GM21526 (cell line): ENCODE data around the gene PROX2.

ENCODE experiments used
- ATAC-seq: cut with Tn5 transposase; IDR thresholded peaks from one replicate; pipeline ENCODE4 v1.9.1; 2021; ENCODE audit warnings: moderate library complexity; ENCODE audit not compliant: unreplicated experiment, low FRiP score

The PROX2 gene

DNA sequence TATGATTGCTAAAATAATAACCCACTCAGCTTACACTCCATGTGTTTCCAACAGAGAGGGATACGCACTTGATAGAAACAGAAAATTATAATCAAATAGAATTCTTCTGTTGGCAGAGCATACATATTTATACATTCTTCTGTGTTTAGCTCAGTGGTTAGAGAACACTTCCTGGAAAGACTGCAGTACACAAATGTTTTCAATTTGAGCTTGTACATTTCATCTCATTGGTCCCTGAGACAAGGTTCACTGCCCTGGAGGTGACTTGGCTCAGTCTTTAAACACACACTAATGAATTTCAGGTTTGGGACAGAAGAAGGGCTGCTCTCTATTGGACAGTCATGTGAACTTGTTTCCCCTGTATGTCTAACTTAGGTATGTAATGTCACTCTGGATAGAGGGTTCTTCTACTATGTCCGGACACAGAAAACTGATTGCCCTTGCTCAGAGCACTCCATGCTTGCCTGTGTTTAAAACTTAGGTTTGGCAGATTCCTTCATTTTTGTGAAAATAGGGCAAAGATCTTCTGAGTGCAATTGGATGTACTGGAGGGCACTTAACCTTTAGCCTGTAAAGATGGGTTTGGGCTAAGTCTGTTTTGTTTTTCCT, 22.9 kb downstream of the PROX2 start:
- ATAC-seq, result no peak

DNA sequence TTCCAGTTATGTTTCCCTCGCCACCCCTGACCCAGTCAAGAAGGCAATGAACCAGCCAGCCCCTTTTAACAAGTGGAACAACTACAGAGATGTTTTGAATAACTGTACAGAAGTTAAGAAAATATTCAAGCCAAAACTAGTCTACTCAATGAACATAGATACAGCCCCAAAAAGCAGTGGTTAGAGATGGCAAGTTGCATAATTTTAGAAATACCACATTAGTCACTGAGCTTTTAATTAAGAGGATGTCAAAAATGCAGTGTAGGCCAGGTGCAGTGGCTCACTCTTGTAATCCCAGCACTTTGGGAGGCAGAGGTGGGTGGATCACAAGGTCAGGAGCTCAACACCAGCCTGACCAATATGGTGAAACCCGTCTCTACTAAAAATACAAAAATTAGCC, 27.2 kb downstream of the PROX2 start:
- no peak for ATAC-seq

DNA sequence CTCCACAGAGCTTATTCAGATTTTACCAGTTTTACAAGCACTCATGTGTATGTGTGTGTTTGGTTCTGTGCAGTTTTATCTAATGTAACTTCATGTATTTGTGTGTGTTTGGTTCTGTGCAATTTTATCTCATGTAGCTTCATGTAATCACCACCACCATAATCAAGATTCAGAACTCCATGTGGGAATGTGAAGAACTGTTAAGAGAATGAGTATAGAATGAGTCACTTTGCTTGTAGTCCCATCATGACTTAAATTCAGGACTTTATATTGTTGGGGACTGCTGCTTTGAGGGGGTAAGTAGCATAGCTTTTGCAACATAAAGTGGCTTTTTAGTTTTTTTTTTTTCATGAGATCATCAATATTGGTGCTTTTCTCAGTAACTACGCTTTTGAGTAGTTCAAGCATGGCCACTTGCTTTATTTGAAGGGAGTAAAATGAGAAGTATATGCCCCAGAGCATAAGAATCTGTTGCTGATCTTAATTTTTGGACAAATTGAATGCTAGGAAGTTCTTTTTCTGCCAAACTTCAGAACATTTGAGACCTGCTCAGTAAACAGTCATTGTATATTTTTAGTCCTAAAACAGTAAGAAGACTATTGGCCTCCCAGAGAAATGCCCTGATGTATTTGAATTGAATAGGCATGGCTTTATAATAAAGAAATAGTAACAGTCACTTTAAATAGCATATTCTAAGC, 28.8 kb downstream of the PROX2 start:
- ATAC-seq, result no peak

DNA sequence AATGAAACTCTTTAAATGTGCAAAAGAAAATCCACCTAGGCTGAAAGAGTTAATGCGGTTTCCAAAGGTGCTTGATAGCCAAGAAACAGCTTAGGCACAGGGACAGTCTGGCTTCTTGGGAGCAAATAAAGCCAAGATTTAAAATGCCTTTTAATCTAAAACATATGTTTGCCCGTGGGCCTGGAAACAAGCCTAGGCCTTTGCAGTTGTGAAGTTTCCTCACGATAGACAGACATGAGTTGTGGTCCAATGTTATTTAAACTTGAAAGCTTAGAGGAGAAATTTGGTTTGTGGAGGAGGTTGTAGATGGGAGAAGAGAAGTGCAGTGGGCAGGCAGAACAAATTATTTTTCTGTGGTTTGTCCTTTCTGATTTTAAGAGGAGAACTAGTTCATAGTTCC, 29.8 kb downstream of the PROX2 start:
- ATAC-seq, result no peak

DNA sequence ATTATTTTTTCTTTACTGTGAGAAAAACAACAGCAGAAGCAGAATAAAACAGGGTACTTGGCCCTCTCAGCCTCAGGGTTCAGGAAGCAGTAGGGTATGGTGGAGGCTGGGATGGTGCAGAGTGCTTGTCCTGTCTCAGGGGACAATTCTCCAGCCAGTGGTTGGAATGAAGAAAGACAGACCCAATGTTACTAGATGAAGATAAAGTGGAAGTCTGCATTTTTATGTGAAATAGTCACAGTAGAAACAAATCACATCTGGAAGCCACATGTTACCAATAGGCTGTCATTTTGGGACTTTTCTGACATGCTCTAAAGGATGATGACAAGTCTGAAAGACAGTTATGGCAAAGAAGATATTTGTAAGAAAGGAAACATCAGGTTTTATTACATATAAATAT, 32.3 kb downstream of the PROX2 start:
- no peak for ATAC-seq

DNA sequence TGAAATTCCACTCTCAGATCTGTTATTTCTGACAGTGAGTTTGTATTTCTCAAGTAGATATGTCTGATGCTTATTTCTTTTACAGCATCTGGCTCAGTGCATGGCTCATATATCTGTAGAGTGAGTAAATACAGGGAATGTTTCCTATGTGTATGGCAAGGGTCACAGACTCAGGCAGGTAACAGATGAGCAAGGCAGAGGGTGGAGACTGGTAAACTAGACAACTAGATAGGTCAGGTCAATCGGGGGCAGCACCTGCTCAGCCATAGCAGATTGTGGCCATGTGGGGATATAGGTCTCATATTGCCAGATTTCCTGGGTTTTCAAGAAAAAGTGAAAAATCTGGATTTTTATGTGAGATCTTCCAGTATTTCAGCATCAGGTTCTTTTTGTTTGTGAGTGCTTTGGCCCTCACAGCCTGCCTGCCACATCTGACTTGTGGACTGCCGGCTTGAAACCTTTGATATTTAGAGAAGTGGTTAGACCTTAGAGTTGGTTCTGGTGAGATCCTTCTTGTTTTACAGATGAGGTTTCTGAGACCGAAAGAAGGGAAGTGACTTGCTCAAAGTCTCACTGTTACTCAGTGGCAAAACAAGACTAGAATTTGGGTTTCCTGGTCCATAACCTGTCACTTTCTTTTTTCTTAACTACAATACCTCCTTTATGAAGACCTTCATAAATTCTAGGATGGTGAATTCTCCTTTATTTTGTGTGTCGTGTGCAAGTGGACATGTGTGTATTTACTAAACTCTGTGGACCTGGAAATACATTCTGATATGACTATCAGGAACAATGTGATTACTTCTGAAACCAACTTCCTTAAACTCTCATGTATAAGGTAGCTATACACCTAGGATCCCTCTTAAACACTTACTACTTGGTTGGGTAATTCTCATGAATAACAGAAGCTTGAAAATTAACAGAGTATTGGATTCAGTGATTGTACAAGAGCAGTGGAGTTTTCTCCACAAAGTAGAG, 34.4 kb downstream of the PROX2 start:
- peak; percentile 73 for ATAC-seq

DNA sequence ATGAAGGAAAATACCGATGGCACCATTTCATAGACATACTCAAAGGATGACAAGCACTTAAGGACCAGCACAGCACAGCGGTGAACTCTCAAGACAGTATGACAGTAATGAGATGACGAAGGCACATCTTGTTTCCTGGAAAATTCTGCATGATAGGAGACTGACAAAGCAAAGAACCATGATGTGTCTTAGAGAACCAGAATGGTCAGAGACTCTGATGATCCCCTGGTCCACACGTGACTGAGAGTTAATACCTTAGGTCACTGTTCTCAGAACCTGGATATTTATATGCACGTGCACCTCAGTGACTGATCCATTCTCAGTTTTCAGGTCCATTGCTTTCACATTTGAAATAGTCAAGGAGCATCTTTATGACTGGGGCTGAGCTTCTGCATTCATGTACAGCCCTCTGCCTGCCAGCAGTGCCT, 35.3 kb downstream of the PROX2 start:
- no peak for ATAC-seq

DNA sequence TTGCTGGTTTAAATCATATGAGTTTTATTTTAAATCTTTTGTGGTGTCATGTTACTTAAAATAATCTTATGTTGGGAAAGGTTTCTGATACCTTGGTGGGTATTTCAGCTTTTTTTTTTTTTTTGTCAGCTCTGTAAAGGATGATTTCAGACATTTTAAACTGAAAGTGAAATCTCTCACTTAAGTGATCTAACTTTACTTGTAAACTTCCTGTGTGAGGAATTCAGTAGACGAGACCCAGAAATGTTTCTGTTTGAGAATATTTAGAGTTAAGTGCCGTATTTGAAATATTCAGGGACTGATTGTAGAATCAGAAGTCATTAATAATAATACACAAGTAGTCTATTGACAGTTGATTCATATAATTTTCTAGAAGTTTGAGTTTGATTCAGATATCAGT, 37.8 kb downstream of the PROX2 start:
- ATAC-seq, result no peak

DNA sequence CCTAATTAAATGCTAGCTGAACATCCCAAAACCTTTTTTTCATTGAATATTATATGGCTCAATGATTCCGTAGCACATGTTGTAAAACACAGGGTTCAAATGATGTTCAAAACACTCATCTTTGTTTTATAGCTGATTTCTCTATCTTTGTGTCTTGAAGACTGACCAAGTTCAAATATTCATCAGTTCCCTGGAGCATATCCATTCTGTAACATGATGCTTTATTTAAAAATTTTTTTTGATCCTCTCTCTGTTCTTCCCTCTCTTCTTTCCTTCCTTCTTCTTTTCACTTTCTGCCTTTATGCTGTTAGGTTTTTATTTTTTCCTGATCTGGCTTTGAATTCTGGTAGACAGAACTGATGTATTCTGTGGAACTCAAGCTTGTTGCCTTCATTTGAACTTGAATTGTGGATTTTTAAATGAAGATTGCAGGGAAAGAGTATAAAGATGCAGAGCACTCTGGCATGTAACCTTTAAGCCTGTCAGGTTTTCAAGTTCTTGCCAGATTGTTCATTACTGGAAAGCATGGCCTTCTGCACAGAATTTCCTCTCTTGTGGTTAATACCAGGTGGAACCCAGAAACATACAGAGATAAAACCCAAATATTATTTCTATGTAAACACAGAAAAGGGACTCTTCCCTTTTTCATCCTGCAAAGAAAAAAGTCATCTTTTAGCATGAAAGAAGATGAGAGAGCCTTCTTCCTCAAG, 39.5 kb downstream of the PROX2 start:
- ATAC-seq, result no peak

DNA sequence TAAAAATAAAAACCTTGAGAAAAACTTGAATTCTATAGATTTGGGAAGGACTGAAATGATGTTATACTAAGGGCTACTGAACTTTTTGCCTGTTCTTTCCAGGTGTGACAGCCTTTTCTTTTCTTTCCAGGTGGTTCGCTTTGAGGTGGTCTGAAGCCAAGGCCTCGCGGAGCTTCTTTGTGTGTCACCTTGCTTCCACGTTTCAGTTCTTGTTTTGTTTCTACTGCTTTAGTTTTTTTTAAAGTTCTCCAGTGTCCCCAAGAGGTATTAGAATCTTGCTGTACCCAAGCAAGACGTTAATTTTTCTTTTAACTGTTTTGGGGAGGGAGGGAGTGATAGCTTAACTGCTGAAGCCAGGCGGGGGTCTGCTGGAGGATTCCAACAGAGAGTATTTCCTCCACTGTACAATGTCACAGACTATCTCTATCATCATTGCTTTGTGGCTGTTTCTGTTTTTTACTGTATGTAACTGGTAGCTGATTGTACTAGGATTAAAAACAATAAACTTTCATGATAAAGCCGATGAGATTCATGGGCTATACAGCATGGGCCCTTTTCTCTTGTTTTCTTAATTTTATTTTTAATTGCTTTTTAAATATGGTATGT, 40.2 kb downstream of the PROX2 start:
- no peak for ATAC-seq

DNA sequence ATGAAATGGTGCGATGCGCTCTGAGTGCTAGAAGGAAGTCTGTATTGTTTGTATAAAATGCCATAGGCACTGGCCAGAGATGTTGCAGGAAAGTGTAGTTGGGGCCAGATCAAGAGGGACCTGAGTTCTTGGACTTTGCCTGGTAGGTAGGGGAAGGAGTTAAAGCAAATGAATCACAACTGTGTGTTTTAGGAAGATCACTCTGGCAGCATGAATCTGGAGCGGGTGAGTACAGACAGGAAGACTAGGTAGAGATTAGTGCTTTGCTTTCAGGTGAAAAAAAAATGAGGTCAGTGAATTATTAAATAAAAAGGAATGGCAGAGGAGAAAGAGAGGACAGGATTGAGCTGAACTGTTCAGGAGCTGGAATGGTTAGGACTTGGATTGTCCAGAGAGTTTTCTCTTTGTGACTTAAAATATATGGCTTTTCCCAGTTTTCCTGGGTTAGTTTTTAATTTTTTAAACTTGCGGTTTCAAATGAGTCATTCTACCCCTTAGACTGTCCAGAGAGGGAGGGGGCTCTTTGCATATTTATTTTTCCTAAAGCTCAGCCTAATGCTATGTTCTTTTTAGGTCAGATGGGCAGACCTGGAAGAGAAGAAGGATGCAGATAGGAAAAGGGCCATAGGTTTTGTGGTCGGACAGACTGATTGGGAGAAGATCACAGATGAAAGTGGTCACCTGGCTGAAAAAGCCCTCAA, 41.1 kb downstream of the PROX2 start:
- no peak for ATAC-seq

DNA sequence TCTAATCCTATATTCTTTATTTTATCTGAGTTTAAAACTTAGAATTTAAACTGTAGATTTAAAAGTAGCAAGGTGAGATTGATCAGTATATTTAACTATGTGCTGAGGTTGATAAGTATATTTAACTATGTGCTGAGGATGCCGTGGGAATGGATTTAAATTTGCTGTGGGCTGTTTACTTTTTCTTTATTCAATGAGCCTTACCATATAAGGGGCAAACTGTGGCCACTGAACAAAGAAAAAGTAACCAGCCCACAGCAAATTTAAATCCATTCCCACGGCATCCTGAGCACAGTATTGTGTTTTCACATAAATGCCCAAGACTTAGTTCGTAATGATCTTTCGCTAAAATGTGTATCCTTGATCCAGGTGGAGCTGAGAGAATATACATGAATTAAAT, 43.1 kb downstream of the PROX2 start:
- ATAC-seq, result no peak

DNA sequence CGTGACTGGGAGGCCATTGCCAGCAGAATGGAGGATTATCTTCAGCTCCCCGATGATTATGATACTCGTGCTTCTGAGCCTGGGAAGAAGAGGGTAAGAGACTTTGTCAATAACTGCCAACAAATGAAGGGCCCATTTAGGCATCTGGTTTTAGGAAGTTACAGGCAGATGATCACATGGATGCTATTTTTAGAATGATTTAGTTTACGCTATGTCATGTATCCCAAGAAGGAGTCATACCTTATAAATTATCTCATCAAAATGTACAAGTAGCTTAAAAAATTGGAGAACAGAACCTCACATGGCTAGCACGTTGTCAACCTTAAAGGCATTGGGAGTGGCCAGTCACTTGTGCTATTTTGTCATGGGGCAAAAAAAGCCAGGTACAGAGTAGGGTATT, 46.7 kb downstream of the PROX2 start:
- no peak for ATAC-seq

DNA sequence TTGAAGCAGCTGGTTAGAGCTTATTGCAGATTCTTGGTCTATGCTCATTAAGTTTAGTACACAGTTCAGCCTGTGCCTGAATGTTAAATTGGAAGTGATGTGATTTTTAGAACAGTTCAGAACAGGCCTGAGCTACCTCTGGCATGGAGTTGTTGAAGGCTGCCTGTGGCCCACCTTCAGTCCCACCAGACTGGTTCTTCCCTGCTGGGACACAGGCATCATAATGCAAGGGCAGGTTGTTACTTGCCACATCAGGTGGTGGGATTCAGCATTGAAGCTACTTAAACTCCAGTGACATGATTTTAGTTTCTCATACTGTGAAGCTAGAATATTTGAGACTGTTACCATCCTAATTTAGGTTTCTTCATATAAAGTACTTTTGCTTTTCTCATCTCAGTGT, 49.4 kb downstream of the PROX2 start:
- ATAC-seq, result no peak
